Common myeloid progenitor, CD34-positive (primary cell): Measurements from ENCODE around the gene TBC1D24.
A peak's percentile ranks its signal among the peaks of the same experiment; 100 is the strongest.

Source experiments
- CTCF ChIA-PET: fragments of 350-600 bp; sonication (Branson Sonifier 250); formaldehyde crosslinking; loops from one replicate; lab custom pipeline; 2021; ENCODE audit warnings: antibody characterized with exemption; lab: Charles Lee
- POLR2A ChIA-PET: fragments of 350-600 bp; sonication (Branson Sonifier 250); formaldehyde crosslinking; loops from one replicate; lab custom pipeline; 2021; ENCODE audit warnings: antibody characterized with exemption; lab: Charles Lee
- DNase-seq, 3 donors: peaks; one replicate each; pipeline versions ENCODE4 v3.0.0 to v3.0.0-alpha.2; 2013
- H3K27ac ChIP-seq, 2 experiments: 1 replicate in 1 of 2; 2 replicates in 1 of 2; pipeline ENCODE4 v1.7.0; 2013; ENCODE audit warnings: inconsistent platforms in 2 of 2, low read length in 2 of 2, mild to moderate bottlenecking in 2 of 2, low read depth in 1 of 2, moderate library complexity in 1 of 2; ENCODE audit not compliant: severe bottlenecking in 2 of 2, insufficient read depth in 1 of 2, poor library complexity in 1 of 2
- H3K27me3 ChIP-seq, 5 experiments: replicated peaks in 2 of 5; 1 replicate in 3 of 5; 2 replicates in 2 of 5; pipeline versions ENCODE4 v1.6.1 to v1.7.0; 2013; ENCODE audit warnings: low read length in 4 of 5, mild to moderate bottlenecking in 2 of 5, moderate library complexity in 2 of 5, inconsistent platforms in 1 of 5; ENCODE audit not compliant: insufficient read depth in 5 of 5, control insufficient read depth in 4 of 5
- H3K36me3 ChIP-seq, 4 experiments: 1 replicate in 2 of 4; 2 replicates in 2 of 4; pipeline versions ENCODE4 v1.6.1 to v1.7.0; 2013; ENCODE audit warnings: low read length in 3 of 4, control low read depth in 1 of 4, mild to moderate bottlenecking in 1 of 4; ENCODE audit not compliant: control insufficient read depth in 4 of 4, insufficient read depth in 4 of 4
- H3K4me1 ChIP-seq, 4 experiments: 1 replicate in 3 of 4; 2 replicates in 1 of 4; pipeline versions ENCODE4 v1.6.1 to v1.7.1; 2013; ENCODE audit warnings: low read length in 3 of 4, mild to moderate bottlenecking in 3 of 4, control low read depth in 1 of 4, inconsistent platforms in 1 of 4, moderate library complexity in 1 of 4; ENCODE audit not compliant: control insufficient read depth in 4 of 4, insufficient read depth in 4 of 4; ENCODE audit errors: control extremely low read depth in 1 of 4
- H3K4me3 ChIP-seq, 7 experiments: 1 replicate in 4 of 7; 2 replicates in 3 of 7; pipeline versions ENCODE4 v1.5.1 to v1.7.0; 2013; ENCODE audit warnings: mild to moderate bottlenecking in 7 of 7, low read length in 6 of 7, moderate library complexity in 6 of 7, inconsistent platforms in 2 of 7, low read depth in 2 of 7, control low read depth in 1 of 7; ENCODE audit not compliant: insufficient read depth in 4 of 7, control insufficient read depth in 1 of 7; ENCODE audit errors: extremely low read depth in 1 of 7
- H3K9me3 ChIP-seq, 5 experiments: 1 replicate in 4 of 5; 2 replicates in 1 of 5; pipeline versions ENCODE4 v1.6.1 to v1.7.1; 2013; ENCODE audit warnings: low read length in 4 of 5, mild to moderate bottlenecking in 2 of 5, inconsistent platforms in 1 of 5, low read depth in 1 of 5, moderate library complexity in 1 of 5; ENCODE audit not compliant: control insufficient read depth in 4 of 5, insufficient read depth in 2 of 5; ENCODE audit errors: control extremely low read depth in 1 of 5
- WGBS: methylation state at CpG from one replicate; pipeline ENCODE4 v1.1.5; 2013; ENCODE audit not compliant: insufficient coverage; 5-methylcytosine and 5-hydroxymethylcytosine counted together

TBC1D24 gene

GRCh38 chr16:2527071-2527783 lies 52.3 kb downstream of the TBC1D24 start:
- peaks cover 3 to 60% (median 42%) of the 10 kb centered on the region in 4 experiments for H3K36me3 ChIP-seq

GRCh38 chr16:2527784-2528100 lies 52.8 kb downstream of the TBC1D24 start:
- 94% methylated on average over 21 of the region's 24 CpGs for WGBS
- DNase-seq = no peak
- CTCF ChIA-PET = no interaction called here
- Histone ChIP-seq H3K9me3 (no peaks in the 10 kb centered on the region), H3K27ac (no peak overlapping the region), H3K4me3 (no peak overlapping the region), H3K27me3 (no peaks in the 10 kb centered on the region), H3K4me1 (peaks cover 0 to 22% (median 16%) of the 10 kb centered on the region in 4 experiments), H3K36me3 (peaks cover 3 to 60% (median 42%) of the 10 kb centered on the region in 4 experiments)
- POLR2A ChIA-PET = no interaction called here

More at GRCh38 chr16:2527071-2527783, 52.3 kb downstream of the TBC1D24 start:
- WGBS = 97% methylated on average over 8 of the region's 12 CpGs
- ChIA-PET CTCF (no interaction called here), POLR2A (no interaction called here)
- no peak overlapping the region for H3K27ac ChIP-seq
- DNase-seq = no peak
- H3K27me3 ChIP-seq = no peaks in the 10 kb centered on the region
- no peaks in the 10 kb centered on the region for H3K9me3 ChIP-seq
- no peak overlapping the region for H3K4me3 ChIP-seq
- peaks cover 0 to 17% (median 11%) of the 10 kb centered on the region in 4 experiments for H3K4me1 ChIP-seq

- Histone ChIP-seq H3K4me1 (peaks cover 0 to 24% (median 18%) of the 10 kb centered on the region in 4 experiments), H3K36me3 (peaks cover 3 to 56% (median 37%) of the 10 kb centered on the region in 4 experiments), H3K27ac (no peak overlapping the region), H3K9me3 (no peaks in the 10 kb centered on the region), H3K4me3 (no peak overlapping the region), H3K27me3 (no peaks in the 10 kb centered on the region)
- DNase-seq = no peak
- POLR2A ChIA-PET = no interaction called here
- CTCF ChIA-PET = interaction anchor here (0.9 kb wide), 1 partner anchor 8 kb away, joined by 3 read pairs; the partner anchor contains the start of gene AMDHD2
- 98% methylated on average over 33 of the region's 36 CpGs for WGBS
Observed at GRCh38 chr16:2528161-2529060, 53.5 kb downstream of the TBC1D24 start.

GRCh38 chr16:2529061-2529931 lies 54.4 kb downstream of the TBC1D24 start:
- peak in 2 of 3 donors; percentile 36 to 41 for DNase-seq
- POLR2A ChIA-PET = no interaction called here
- CTCF ChIA-PET = interaction anchor here (0.9 kb wide), 1 partner anchor 9 kb away, joined by 3 read pairs; the partner anchor contains the start of gene AMDHD2
- peaks cover 3 to 47% (median 32%) of the 10 kb centered on the region in 4 experiments for H3K36me3 ChIP-seq
- H3K4me1 ChIP-seq = peaks cover 0 to 24% (median 18%) of the 10 kb centered on the region in 4 experiments
- H3K4me3 ChIP-seq = no peak overlapping the region
- no peaks in the 10 kb centered on the region for H3K27me3 ChIP-seq
- no peak overlapping the region for H3K27ac ChIP-seq
- no peaks in the 10 kb centered on the region for H3K9me3 ChIP-seq
- 98% methylated on average over 28 of the region's 32 CpGs for WGBS

GRCh38 chr16:2529961-2530628 lies 55.2 kb downstream of the TBC1D24 start:
- Histone ChIP-seq H3K27ac (no peak overlapping the region), H3K27me3 (no peaks in the 10 kb centered on the region), H3K36me3 (peaks cover 3 to 42% (median 28%) of the 10 kb centered on the region in 4 experiments), H3K9me3 (no peaks in the 10 kb centered on the region), H3K4me1 (peaks cover 0 to 24% (median 18%) of the 10 kb centered on the region in 4 experiments), H3K4me3 (no peak overlapping the region)
- CTCF ChIA-PET = interaction anchor here (1.4 kb wide), 1 partner anchor 10 kb away, joined by 7 read pairs; the partner anchor contains the start of gene AMDHD2
- 97% methylated on average over 14 of the region's 15 CpGs for WGBS
- POLR2A ChIA-PET = interaction anchor here (1.3 to 2.8 kb wide), 2 partner anchors 10 to 23 kb away, joined by 3 to 24 read pairs; partner anchors contain the start of gene AMDHD2
- DNase-seq = no peak
